Ovary (tissue), 3 donors: ENCODE results near the gene SEMA4G.

Experiments
- POLR2A ChIP-seq: fragments of 450-650 bp; IDR thresholded peaks from one replicate; pipeline ENCODE4 v1.6.1; 2017; ENCODE audit warnings: antibody characterized with exemption, mild to moderate bottlenecking, moderate library complexity
- TF ChIP-seq, protein P1 (sequence below), 3 donors: fragments of 450-650 bp in 2 of 3; fragments of 200-600 bp in 1 of 3; IDR thresholded peaks; one replicate each; pipeline versions ENCODE4 v1.5.1 to v1.8.0; 2016 to 2022; ENCODE audit warnings: antibody characterized with exemption in 3 of 3, mild to moderate bottlenecking in 1 of 3
- donor health status: DM: no; HTN: no; CAD: no.

- TF ChIP-seq POLR2A: no peak
- TF ChIP-seq, protein P1, sequence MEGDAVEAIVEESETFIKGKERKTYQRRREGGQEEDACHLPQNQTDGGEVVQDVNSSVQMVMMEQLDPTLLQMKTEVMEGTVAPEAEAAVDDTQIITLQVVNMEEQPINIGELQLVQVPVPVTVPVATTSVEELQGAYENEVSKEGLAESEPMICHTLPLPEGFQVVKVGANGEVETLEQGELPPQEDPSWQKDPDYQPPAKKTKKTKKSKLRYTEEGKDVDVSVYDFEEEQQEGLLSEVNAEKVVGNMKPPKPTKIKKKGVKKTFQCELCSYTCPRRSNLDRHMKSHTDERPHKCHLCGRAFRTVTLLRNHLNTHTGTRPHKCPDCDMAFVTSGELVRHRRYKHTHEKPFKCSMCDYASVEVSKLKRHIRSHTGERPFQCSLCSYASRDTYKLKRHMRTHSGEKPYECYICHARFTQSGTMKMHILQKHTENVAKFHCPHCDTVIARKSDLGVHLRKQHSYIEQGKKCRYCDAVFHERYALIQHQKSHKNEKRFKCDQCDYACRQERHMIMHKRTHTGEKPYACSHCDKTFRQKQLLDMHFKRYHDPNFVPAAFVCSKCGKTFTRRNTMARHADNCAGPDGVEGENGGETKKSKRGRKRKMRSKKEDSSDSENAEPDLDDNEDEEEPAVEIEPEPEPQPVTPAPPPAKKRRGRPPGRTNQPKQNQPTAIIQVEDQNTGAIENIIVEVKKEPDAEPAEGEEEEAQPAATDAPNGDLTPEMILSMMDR (IDR thresholded peaks at IDR 0.05): no peak
These were observed 14.8 kb downstream of the SEMA4G start for GRCh38 chr10:100983868-100984671.
